PC-3 (cell line): ENCODE measurements around the gene NUP43.
"Not testable (repeated sequence)": the region's sequence is repeated elsewhere in the genome, so short reads cannot be mapped to it uniquely, and the experiment has no call there.

Experiments
- EZH2 ChIP-seq: fragments of 300-600 bp; sonication (generic); IDR thresholded peaks from one replicate; pipeline ENCODE4 v1.6.1; 2017; ENCODE audit warnings: antibody characterized with exemption, mild to moderate bottlenecking, low read length; ENCODE audit not compliant: unreplicated experiment
- TF ChIP-seq, protein P1 (sequence below): fragments of 300-600 bp; sonication (generic); conservative IDR thresholded peaks from 2 replicates; pipeline ENCODE4 v1.5.1; 2017; ENCODE audit warnings: antibody characterized with exemption, low read depth, mild to moderate bottlenecking, low read length

- not testable (repeated sequence) for TF ChIP-seq EZH2
- TF ChIP-seq, protein P1, sequence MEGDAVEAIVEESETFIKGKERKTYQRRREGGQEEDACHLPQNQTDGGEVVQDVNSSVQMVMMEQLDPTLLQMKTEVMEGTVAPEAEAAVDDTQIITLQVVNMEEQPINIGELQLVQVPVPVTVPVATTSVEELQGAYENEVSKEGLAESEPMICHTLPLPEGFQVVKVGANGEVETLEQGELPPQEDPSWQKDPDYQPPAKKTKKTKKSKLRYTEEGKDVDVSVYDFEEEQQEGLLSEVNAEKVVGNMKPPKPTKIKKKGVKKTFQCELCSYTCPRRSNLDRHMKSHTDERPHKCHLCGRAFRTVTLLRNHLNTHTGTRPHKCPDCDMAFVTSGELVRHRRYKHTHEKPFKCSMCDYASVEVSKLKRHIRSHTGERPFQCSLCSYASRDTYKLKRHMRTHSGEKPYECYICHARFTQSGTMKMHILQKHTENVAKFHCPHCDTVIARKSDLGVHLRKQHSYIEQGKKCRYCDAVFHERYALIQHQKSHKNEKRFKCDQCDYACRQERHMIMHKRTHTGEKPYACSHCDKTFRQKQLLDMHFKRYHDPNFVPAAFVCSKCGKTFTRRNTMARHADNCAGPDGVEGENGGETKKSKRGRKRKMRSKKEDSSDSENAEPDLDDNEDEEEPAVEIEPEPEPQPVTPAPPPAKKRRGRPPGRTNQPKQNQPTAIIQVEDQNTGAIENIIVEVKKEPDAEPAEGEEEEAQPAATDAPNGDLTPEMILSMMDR: not testable (repeated sequence)
Measured at GRCh38 chr6:149749082-149749593, 2.8 kb upstream of the NUP43 start.
